B cell (primary cell): Measurements from ENCODE around the gene CCL19. TPM values are rescaled to one million over a fixed set of nuclear protein-coding genes. Genes with fewer than 3 reads are reported as not detected.

Experiments used
- ATAC-seq: fragments of 200-7000 bp; cut with Tn5 transposase; one replicate; pipeline ENCODE4 v1.10.0; 2021; ENCODE audit warnings: low read depth, mild to moderate bottlenecking, moderate number of reproducible peaks, moderate library complexity
- CTCF ChIA-PET: fragments of 350-600 bp; sonication (Branson Sonifier 250); formaldehyde crosslinking; loops from one replicate; lab custom pipeline; 2021; ENCODE audit warnings: antibody characterized with exemption, inconsistent platforms; lab: Charles Lee
- POLR2A ChIA-PET: fragments of 350-600 bp; sonication (Branson Sonifier 250); formaldehyde crosslinking; loops from one replicate; lab custom pipeline; 2021; ENCODE audit warnings: antibody characterized with exemption; lab: Charles Lee
- DNase-seq: peaks from one replicate; pipeline ENCODE4 v3.0.0; 2013
- H2AFZ ChIP-seq: 2 replicates; pipeline ENCODE4 v1.6.1; 2012; ENCODE audit warnings: mild to moderate bottlenecking, low read depth, low read length; ENCODE audit not compliant: insufficient read depth, poor library complexity, severe bottlenecking
- H3K27ac ChIP-seq, 2 donors: 1 replicate in 1 of 2; 2 replicates in 1 of 2; pipeline ENCODE4 v1.5.1; 2012 to 2013; ENCODE audit warnings: low read length in 2 of 2, mild to moderate bottlenecking in 2 of 2, moderate library complexity in 1 of 2
- H3K27me3 ChIP-seq, 4 experiments: fragments of 200-600 bp in 1 of 4; sonication (generic) in 1 of 4; replicated peaks in 1 of 4; 1 replicate in 2 of 4; 2 replicates in 2 of 4; pipeline versions ENCODE4 v1.6.1 to v1.7.0; 2013 to 2016; ENCODE audit warnings: low read length in 3 of 4, mild to moderate bottlenecking in 2 of 4, mixed read lengths in 1 of 4, moderate library complexity in 1 of 4; ENCODE audit not compliant: insufficient read depth in 4 of 4, control insufficient read depth in 3 of 4; ENCODE audit errors: control extremely low read depth in 1 of 4
- H3K36me3 ChIP-seq, 2 experiments: replicated peaks in 1 of 2; 1 replicate in 1 of 2; 2 replicates in 1 of 2; pipeline versions ENCODE4 v1.6.1 to v1.7.1; 2013; ENCODE audit warnings: low read length in 1 of 2; ENCODE audit not compliant: insufficient read depth in 2 of 2, control insufficient read depth in 1 of 2; ENCODE audit errors: control extremely low read depth in 1 of 2, extremely low read depth in 1 of 2
- H3K4me1 ChIP-seq, 2 donors: fragments of 200-600 bp in 1 of 2; sonication (generic) in 1 of 2; 1 replicate in 1 of 2; 2 replicates in 1 of 2; pipeline versions ENCODE4 v1.5.1 to v1.6.1; 2013 to 2017; ENCODE audit warnings: low read length in 2 of 2; ENCODE audit not compliant: control insufficient read depth in 2 of 2, insufficient read depth in 2 of 2
- H3K4me2 ChIP-seq: replicated peaks from 2 replicates; pipeline ENCODE3; 2012; ENCODE audit warnings: mild to moderate bottlenecking, low read depth, low read length; ENCODE audit not compliant: poor library complexity, severe bottlenecking
- H3K4me3 ChIP-seq, 5 experiments: fragments of 200-600 bp in 1 of 5; sonication (generic) in 1 of 5; 1 replicate in 3 of 5; 2 replicates in 2 of 5; pipeline versions ENCODE4 v1.5.1 to v1.7.0; 2011 to 2016; ENCODE audit warnings: low read length in 4 of 5, mild to moderate bottlenecking in 4 of 5, low read depth in 2 of 5, control low read depth in 1 of 5, moderate library complexity in 1 of 5; ENCODE audit not compliant: insufficient read depth in 1 of 5; ENCODE audit errors: control extremely low read depth in 1 of 5, extremely low read depth in 1 of 5
- H3K79me2 ChIP-seq: fragments of 200-600 bp; sonication (generic); one replicate; pipeline ENCODE4 v1.6.0; 2016; ENCODE audit warnings: low read length; ENCODE audit not compliant: control insufficient read depth, insufficient read depth
- H3K9ac ChIP-seq: fragments of 200-600 bp; sonication (generic); 2 replicates; pipeline ENCODE4 v1.6.1; 2017; ENCODE audit warnings: mild to moderate bottlenecking, low read length, moderate library complexity
- H3K9me3 ChIP-seq, 3 donors: one replicate each; pipeline versions ENCODE4 v1.6.1 to v1.7.1; 2013; ENCODE audit warnings: low read length in 2 of 3; ENCODE audit not compliant: control insufficient read depth in 2 of 3, insufficient read depth in 1 of 3; ENCODE audit errors: control extremely low read depth in 1 of 3
- H4K20me1 ChIP-seq: 2 replicates; pipeline ENCODE4 v1.6.0; 2012; ENCODE audit warnings: mild to moderate bottlenecking, low read length; ENCODE audit not compliant: insufficient read depth, control insufficient read depth, poor library complexity, severe bottlenecking
- H3K27ac Mint-ChIP-seq: one replicate; pipeline ENCODE4 v1.8.0; 2021; ENCODE audit warnings: mixed read lengths
- H3K27me3 Mint-ChIP-seq: one replicate; pipeline ENCODE4 v1.8.0; 2021; ENCODE audit warnings: mixed read lengths
- H3K4me1 Mint-ChIP-seq: one replicate; pipeline ENCODE4 v1.8.0; 2021; ENCODE audit warnings: mixed read lengths
- H3K4me3 Mint-ChIP-seq: one replicate; pipeline ENCODE4 v1.8.0; 2021; ENCODE audit warnings: mixed read lengths
- H3K9me3 Mint-ChIP-seq: one replicate; pipeline ENCODE4 v1.8.0; 2022; ENCODE audit warnings: mixed read lengths; ENCODE audit not compliant: insufficient read depth
- CTCF ChIP-seq: fragments of 200-600 bp; IDR thresholded peaks from one replicate; pipeline ENCODE4 v1.8.0; 2022; ENCODE audit warnings: antibody characterized with exemption, mild to moderate bottlenecking
- EZH2 ChIP-seq: IDR thresholded peaks from 2 replicates; pipeline ENCODE4 v1.6.1; 2012; ENCODE audit warnings: borderline replicate concordance, low read depth, mild to moderate bottlenecking, moderate library complexity, low read length; ENCODE audit not compliant: insufficient read depth, poor library complexity, severe bottlenecking
- WGBS: methylation state at CpG from one replicate; pipeline ENCODE4 v1.1.5; 2013; ENCODE audit warnings: missing lambda C conversion rate; ENCODE audit not compliant: insufficient coverage; 5-methylcytosine and 5-hydroxymethylcytosine counted together
- intact Hi-C: fragments of 100-400 bp; cut with micrococcal nuclease; formaldehyde crosslinking; loops from one replicate; pipeline ENCODE4 v1.10.0; 2022
- polyA plus RNA-seq: library from polyadenylated mRNA; depleted of rRNA; stranded (reverse); fragments of >200 nt; gene quantifications from 2 replicates; pipeline ENCODE4 v1.2.3, GENCODE V29; 2012
- total RNA-seq, 2 donors: library from RNA; stranded (reverse); fragments of 120-200 nt in 1 of 2; gene quantifications; 1 replicate in 1 of 2; 2 replicates in 1 of 2; pipeline versions ENCODE4 v1.2.3 to v1.2.4, GENCODE V29; 2013 to 2022

The CCL19 gene
- total and polyA plus RNA-seq, 2 donors (not counting 1 experiment from before 2014, with no cell fraction given) = not detected

- no peak within 1 kb of the TSS for H3K4me3 ChIP-seq
- ChIA-PET CTCF (interaction anchor here (0.7 to 4.9 kb wide), 6 partner anchors 15 to 40 kb away, joined by 3 to 34 read pairs (median 6); partner anchors contain the start of gene GALT), POLR2A (no interaction called here)
- H3K79me2 ChIP-seq = no peaks in the 10 kb centered on the region
- no peak within 1 kb of the TSS for H3K4me3 Mint-ChIP-seq
- H3K27ac ChIP-seq = no peak within 1 kb of the TSS
- no peaks in the 10 kb centered on the region for H3K36me3 ChIP-seq
- H3K27me3 ChIP-seq = no peaks in the 10 kb centered on the region
- peaks cover 0 to 8% (median 0%) of the 10 kb centered on the region in 3 donors for H3K9me3 ChIP-seq
- H3K4me1 ChIP-seq = peaks cover 10 to 18% of the 10 kb centered on the region in 2 donors
- DNase-seq (no peak), ATAC-seq (no peak)
- no peak for TF ChIP-seq CTCF
- TF ChIP-seq EZH2 = no peak
- H3K4me1 Mint-ChIP-seq = peaks cover 20% of the 10 kb centered on the region
- H3K9ac ChIP-seq = no peak within 1 kb of the TSS
- 93% methylated on average over 3 of the region's 4 CpGs for WGBS
- no peak within 1 kb of the TSS for H2AFZ ChIP-seq
- H3K4me2 ChIP-seq = no peak within 1 kb of the TSS
- H3K27ac Mint-ChIP-seq = no peak within 1 kb of the TSS
- no peaks in the 10 kb centered on the region for H4K20me1 ChIP-seq
- intact Hi-C loops = no loop called here
- no peaks in the 10 kb centered on the region for H3K27me3 Mint-ChIP-seq
- no peaks in the 10 kb centered on the region for H3K9me3 Mint-ChIP-seq
Measured at GRCh38 chr9:34662526-34663302, 28.4 kb downstream of the CCL19 start, which contains the start of gene CCL27. Gene CCL27 (minus strand): TSS chr9:34662657. CDS start chr9:34662633, 24 bp downstream.

- no peaks in the 10 kb centered on the region for H3K27me3 ChIP-seq
- H3K9me3 ChIP-seq = no peaks in the 10 kb centered on the region
- no peak overlapping the region for H3K9ac ChIP-seq
- DNase-seq (no peak), ATAC-seq (no peak)
- no peaks in the 10 kb centered on the region for H3K9me3 Mint-ChIP-seq
- POLR2A ChIA-PET = no interaction called here
- peaks cover 4 to 5% of the 10 kb centered on the region in 2 donors for H3K4me1 ChIP-seq
- CTCF ChIA-PET = interaction anchor here (2.9 kb wide), 1 partner anchor 43 kb away, joined by 10 read pairs; no protein-coding TSS in a partner anchor
- no peaks in the 10 kb centered on the region for H4K20me1 ChIP-seq
- peaks cover 7% of the 10 kb centered on the region for H3K4me1 Mint-ChIP-seq
- no peak overlapping the region for H3K27ac ChIP-seq
- H3K27ac Mint-ChIP-seq = no peak overlapping the region
- intact Hi-C loops = no loop called here
- no peaks in the 10 kb centered on the region for H3K79me2 ChIP-seq
- H3K27me3 Mint-ChIP-seq = peaks cover 3% of the 10 kb centered on the region
- H3K4me3 ChIP-seq = no peak overlapping the region
- no peaks in the 10 kb centered on the region for H3K36me3 ChIP-seq
- H2AFZ ChIP-seq = no peak overlapping the region
- H3K4me3 Mint-ChIP-seq = no peak overlapping the region
- 92% methylated on average over 8 of the region's 8 CpGs for WGBS
- H3K4me2 ChIP-seq = no peak overlapping the region
- TF ChIP-seq CTCF (no peak), EZH2 (no peak)
Measured at GRCh38 chr9:34659592-34660253, 31.4 kb downstream of the CCL19 start.
